ENCODE measurements around the gene TRMT112. TPM values are rescaled to one million over a fixed set of nuclear protein-coding genes. Genes with fewer than 3 reads are reported as not detected.
A peak's percentile ranks its signal among the peaks of the same experiment; 100 is the strongest.

Gene TRMT112
- total RNA-seq, 4 donors from 2014 or later, result 228 to 435 (median 237) TPM

GRCh38 chr11:64361659-64362058, 44.3 kb upstream of the TRMT112 start:
- H3K4me3 ChIP-seq (replicated peaks in 1 of 3), result no peak overlapping the region
- TF ChIP-seq, protein P1, sequence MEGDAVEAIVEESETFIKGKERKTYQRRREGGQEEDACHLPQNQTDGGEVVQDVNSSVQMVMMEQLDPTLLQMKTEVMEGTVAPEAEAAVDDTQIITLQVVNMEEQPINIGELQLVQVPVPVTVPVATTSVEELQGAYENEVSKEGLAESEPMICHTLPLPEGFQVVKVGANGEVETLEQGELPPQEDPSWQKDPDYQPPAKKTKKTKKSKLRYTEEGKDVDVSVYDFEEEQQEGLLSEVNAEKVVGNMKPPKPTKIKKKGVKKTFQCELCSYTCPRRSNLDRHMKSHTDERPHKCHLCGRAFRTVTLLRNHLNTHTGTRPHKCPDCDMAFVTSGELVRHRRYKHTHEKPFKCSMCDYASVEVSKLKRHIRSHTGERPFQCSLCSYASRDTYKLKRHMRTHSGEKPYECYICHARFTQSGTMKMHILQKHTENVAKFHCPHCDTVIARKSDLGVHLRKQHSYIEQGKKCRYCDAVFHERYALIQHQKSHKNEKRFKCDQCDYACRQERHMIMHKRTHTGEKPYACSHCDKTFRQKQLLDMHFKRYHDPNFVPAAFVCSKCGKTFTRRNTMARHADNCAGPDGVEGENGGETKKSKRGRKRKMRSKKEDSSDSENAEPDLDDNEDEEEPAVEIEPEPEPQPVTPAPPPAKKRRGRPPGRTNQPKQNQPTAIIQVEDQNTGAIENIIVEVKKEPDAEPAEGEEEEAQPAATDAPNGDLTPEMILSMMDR (IDR thresholded peaks at IDR 0.05), result no peak
- no peak for TF ChIP-seq POLR2A (IDR thresholded peaks at IDR 0.05)
- intact Hi-C loops (cut with DNase I), result no loop called here
- DNase-seq, result no peak
- H3K36me3 ChIP-seq, result peaks cover 27 to 45% of the 10 kb centered on the region in 2 donors
- 94 to 97% methylated on average over 11 of the region's 18 CpGs for WGBS, 2 donors
- H3K27me3 ChIP-seq, result no peaks in the 10 kb centered on the region
- H3K27ac ChIP-seq, result no peak overlapping the region
- H3K4me1 ChIP-seq, result peaks cover 21 to 23% of the 10 kb centered on the region in 2 donors
- no peaks in the 10 kb centered on the region for H3K9me3 ChIP-seq

- TF ChIP-seq, protein P1 (IDR thresholded peaks at IDR 0.05), result no peak
- no peak for TF ChIP-seq POLR2A (IDR thresholded peaks at IDR 0.05)
- 81 to 84% methylated on average over 9 to 12 of the region's 13 CpGs for WGBS, 2 donors
- H3K27ac ChIP-seq, result no peak overlapping the region
- H3K36me3 ChIP-seq, result peaks cover 21 to 33% of the 10 kb centered on the region in 2 donors
- no peak for DNase-seq
- no peak overlapping the region for H3K4me3 ChIP-seq (replicated peaks in 1 of 3)
- intact Hi-C loops (cut with DNase I), result no loop called here
- no peaks in the 10 kb centered on the region for H3K9me3 ChIP-seq
- H3K4me1 ChIP-seq, result peaks cover 22 to 23% of the 10 kb centered on the region in 2 donors
- H3K27me3 ChIP-seq, result no peaks in the 10 kb centered on the region
These were observed 43.1 kb upstream of the TRMT112 start for GRCh38 chr11:64360448-64360921.

DNA sequence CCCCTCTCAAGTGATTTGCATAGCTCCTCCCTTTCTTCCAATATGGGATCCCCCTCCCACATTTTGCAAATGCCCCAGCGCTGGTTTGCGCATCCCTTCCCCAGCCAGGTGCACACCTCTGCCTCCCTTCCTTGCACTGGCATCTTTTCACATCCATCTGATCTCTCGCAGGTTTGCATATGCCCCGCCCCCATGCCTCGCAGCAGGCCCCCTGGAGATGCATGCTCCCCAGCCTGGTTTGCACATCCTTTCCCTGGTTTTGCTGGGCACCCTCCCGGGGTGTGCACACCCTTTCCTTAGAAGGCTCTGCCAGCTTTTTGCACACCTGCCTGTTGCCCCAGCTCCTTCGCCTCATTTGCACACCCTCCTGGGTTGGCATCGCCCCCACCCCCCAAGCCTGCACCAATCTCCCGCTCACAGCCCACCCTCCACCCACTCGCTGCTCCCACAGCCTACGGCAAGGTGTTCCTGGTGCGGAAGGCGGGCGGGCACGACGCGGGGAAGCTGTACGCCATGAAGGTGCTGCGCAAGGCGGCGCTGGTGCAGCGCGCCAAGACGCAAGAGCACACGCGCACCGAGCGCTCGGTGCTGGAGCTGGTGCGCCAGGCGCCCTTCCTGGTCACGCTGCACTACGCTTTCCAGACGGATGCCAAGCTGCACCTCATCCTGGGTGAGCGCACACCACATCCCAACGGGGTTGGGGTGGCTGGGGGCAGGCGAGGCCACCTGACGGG, 42.5 kb upstream of the TRMT112 start:
- Histone ChIP-seq H3K4me3 (replicated peaks in 1 of 3) (peak overlapping the region in 1 of 3 donors; percentile 87), H3K27me3 (no peaks in the 10 kb centered on the region), H3K27ac (no peak overlapping the region), H3K9me3 (no peaks in the 10 kb centered on the region), H3K4me1 (peaks cover 23 to 28% of the 10 kb centered on the region in 2 donors), H3K36me3 (peaks cover 15 to 30% of the 10 kb centered on the region in 2 donors)
- WGBS, 2 donors, result 29 to 39% methylated on average over 21 to 33 of the region's 38 CpGs
- peak; percentile 23 to 46 for DNase-seq
- TF ChIP-seq, protein P1 (IDR thresholded peaks at IDR 0.05), result no peak
- TF ChIP-seq POLR2A (IDR thresholded peaks at IDR 0.05), result no peak
- intact Hi-C loops (cut with DNase I), result no loop called here

- no peaks in the 10 kb centered on the region for H3K9me3 ChIP-seq
- TF ChIP-seq, protein P1 (IDR thresholded peaks at IDR 0.05), result peak in 1 of 6 experiments; percentile 10
- peak in 1 of 2 donors; percentile 76 for TF ChIP-seq POLR2A (IDR thresholded peaks at IDR 0.05)
- peaks cover 12 to 28% of the 10 kb centered on the region in 2 donors for H3K36me3 ChIP-seq
- DNase-seq, result peak; percentile 58 to 65
- H3K4me3 ChIP-seq (replicated peaks in 1 of 3), result peak within 1 kb of the TSS; percentile 69 to 87 (median 79)
- H3K27ac ChIP-seq, result peak within 1 kb of the TSS; percentile 78 to 84 (median 82)
- intact Hi-C loops (cut with DNase I), result no loop called here
- H3K27me3 ChIP-seq, result no peaks in the 10 kb centered on the region
- H3K4me1 ChIP-seq, result peaks cover 23 to 29% of the 10 kb centered on the region in 2 donors
- WGBS, 2 donors, result 0 to 2% methylated on average over 8 to 9 of the region's 70 CpGs
These were observed 41.8 kb upstream of the TRMT112 start, which contains the start of gene RPS6KA4 for GRCh38 chr11:64358907-64359711. Gene RPS6KA4, plus strand, starts transcription at chr11:64359162. Its CDS starts 74 bp downstream, at chr11:64359236.

Measured in thyroid gland (tissue), 4 donors.